NCI-H2196 (cell line): ENCODE measurements around the gene RHNO1.

Experiments
- DNase-seq: peaks from one replicate; lab custom pipeline; 2025; ENCODE audit not compliant: unreplicated experiment; lab: John Stamatoyannopoulos, UW

Gene RHNO1, protein sequence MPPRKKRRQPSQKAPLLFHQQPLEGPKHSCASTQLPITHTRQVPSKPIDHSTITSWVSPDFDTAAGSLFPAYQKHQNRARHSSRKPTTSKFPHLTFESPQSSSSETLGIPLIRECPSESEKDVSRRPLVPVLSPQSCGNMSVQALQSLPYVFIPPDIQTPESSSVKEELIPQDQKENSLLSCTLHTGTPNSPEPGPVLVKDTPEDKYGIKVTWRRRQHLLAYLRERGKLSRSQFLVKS

DNA sequence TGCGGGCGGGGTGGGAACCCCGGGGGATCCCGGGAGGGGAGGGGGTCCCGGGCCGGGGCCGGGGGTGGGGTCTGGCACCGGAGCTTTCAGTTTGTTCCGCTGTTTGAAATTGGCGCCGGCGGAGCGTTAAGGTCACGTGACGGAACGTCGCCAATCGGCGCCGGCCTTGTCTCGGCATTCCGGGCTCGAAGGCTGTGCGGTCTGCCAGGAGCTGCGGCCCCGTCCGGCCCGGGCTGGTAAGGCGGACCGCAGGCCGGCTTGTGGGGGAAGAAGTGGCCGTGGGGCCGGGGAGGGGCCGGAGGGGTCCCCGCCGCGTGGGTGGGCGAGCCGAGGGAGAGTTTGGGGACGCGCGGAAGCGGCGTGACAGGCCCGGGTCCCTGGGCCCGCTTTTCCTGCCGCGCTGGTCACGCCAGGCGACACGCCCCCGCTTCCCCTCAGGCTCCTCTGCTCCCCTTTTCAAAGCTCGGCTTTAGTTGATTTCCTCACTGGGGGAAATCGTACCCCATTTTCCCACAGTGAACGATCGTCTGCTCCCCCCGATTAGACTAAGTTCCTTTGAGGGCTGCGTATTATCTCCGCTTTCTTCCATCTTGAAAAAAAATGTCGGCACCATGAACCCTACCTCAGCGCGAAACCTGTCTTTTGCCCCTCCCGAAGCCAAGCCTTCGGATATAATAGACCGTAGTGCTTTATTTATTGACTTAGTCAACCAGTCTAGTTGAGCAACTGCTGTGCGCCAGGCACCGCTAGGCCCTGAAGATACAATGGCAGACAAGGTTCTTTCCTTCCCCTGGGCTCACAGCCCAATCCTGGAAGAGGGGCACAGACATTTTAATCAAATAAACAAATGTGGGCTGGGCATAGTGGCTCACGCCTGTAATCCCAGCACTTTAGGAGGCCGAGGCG is at the start of gene RHNO1, which contains the start of gene FOXM1:
RHNO1 (plus strand) TSS at position 177 of the 906 bp plus-strand sequence. CDS start 8,144 bp downstream, outside the sequence.
FOXM1 (minus strand) TSS at position 128 of the 906 bp plus-strand sequence. CDS start 2,696 bp downstream, outside the sequence.
- peak; percentile 69 for DNase-seq

GRCh38 chr12:2829275-2829674 is 47.7 kb upstream of the RHNO1 start:
- no peak for DNase-seq

GRCh38 chr12:2832550-2833127 is 44.4 kb upstream of the RHNO1 start:
- DNase-seq, result no peak

GRCh38 chr12:2833327-2833726 is 43.7 kb upstream of the RHNO1 start:
- no peak for DNase-seq

DNA sequence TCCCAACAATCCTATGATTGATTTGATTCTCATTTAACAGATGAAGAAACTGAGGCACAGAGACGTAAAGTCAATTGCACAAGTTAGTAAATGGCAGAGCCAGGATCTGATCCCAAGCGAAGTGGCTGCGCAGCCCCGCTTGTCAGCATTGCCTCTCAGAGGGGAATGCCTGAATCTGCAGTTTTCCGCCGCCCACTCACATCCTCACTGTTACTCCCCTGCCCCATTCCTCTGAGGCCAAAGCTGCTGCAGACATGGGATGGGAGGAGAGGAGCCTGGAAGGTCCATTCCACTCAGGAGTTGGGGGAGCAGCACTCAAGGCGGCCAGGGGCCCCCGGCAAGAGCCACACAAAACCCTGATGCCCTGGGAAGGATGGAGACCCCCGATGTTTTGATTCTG is 43.2 kb upstream of the RHNO1 start:
- no peak for DNase-seq

DNA sequence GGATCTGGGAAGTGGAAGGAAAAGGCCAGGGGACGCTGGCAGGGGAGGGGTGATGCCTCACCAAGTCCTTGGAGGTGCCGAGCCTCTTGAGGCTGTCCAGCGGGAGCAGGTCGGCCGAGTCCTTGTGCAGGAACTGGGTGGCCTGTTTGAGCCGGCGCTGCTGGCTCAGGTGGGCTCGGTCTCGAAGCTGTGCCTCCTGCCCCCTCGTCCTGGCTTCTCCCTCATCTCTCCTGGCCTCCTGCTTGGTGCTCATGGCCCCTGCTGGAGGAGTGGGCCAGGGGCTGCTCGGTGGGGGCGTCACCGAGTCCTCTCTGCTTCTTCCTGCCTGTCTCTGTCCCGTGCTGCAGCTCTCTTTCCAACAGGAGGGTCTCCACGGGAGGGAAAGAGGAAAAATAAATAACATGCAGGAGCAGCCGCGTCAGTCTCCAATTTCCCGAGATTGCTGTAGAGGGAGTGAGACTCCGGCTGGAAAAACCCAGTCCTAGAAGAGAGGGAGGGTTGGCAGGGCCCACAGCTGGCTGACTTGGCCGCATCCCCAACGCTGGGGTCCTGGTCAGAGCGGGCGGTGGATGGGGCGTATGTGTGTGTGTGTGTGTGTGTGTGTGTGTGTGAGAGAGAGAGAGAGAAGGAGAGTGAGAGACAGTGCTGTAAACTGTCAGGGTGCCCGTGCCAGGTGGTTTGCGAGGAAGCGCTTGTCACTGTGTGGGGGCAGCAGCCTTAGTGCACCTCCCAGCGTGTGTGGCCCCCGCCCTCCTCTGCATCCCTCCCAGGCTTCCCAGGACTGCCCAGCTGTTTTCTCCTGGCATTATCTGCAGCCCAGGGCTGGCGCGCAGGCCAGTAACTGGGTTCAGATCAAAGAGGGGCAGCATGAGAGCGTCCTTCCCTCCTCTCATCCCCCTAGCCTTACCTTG is 42.2 kb upstream of the RHNO1 start, which contains the start of gene NRIP2:
NRIP2 (minus strand) TSS at position 455 of the 911 bp plus-strand sequence; CDS start at position 403, 52 bp downstream.
- DNase-seq, result no peak

GRCh38 chr12:2835691-2836403 is 41.2 kb upstream of the RHNO1 start:
- no peak for DNase-seq

GRCh38 chr12:2836574-2836973 is 40.4 kb upstream of the RHNO1 start:
- no peak for DNase-seq

GRCh38 chr12:2841056-2841650 is 35.9 kb upstream of the RHNO1 start:
- DNase-seq, result no peak

GRCh38 chr12:2842948-2843347 is 34.1 kb upstream of the RHNO1 start:
- DNase-seq, result no peak

GRCh38 chr12:2844786-2845185 is 32.2 kb upstream of the RHNO1 start:
- no peak for DNase-seq

GRCh38 chr12:2845280-2845679 is 31.7 kb upstream of the RHNO1 start:
- DNase-seq, result no peak

DNA sequence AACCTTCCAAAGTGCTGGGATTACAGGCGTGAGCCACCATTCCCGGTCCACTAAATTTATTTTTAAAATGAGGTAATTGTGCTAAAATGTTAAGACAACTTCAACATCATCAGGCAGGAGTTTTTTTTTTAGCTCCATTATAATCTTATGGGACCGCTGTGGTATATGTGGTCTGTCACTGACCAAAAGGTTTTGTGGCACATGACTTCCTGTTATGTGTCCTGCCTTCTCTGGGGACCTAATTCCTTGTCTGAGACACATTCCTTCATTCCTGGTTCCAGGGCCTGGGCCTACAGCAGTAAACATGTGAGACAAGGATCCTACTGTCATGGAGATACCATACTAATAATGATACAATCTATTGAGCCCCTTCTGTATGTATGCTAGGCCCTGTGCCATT is 25.1 kb upstream of the RHNO1 start:
- no peak for DNase-seq

GRCh38 chr12:2853626-2854025 is 23.4 kb upstream of the RHNO1 start:
- peak; percentile 45 for DNase-seq

- DNase-seq, result no peak
Measured at GRCh38 chr12:2854669-2855453, 22.2 kb upstream of the RHNO1 start.

DNA sequence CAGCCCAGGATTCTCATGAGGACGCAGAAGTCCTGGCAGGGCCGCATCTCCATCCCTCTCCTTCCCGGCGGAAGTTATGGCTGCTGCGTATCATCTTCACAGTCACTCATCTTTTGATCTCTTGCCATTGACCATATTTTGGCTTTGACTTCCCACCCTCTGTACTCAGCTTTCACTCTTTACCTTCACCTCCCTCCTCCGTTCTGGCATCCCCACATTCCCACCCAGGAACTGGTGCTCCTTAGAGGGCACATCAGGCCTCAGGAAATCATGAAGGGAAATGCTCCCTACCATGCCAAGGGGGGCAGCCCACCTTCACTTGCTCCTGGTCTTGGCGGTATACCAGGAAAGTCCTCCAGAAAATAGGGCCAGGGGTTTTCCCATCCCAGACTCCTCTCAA is 21.5 kb upstream of the RHNO1 start:
- DNase-seq, result no peak

DNA sequence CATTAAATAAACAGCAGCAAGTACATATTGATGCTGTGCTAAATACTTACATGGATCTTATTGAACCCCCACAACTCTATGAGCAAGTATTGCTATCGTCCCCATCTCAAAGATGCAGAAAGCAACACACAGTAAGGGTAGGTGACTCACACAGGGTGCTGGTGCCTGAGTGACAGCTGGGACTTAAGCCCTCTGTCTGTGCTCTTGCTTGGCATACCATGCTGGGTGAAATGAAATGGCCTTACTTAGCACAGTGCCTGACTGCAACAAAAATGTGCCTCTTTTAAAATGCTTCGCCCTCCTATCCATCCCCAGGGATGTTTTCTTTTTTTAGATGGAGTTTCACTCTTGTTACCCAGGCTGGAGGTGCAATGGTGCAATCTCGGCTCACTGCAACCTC is 21.0 kb upstream of the RHNO1 start:
- DNase-seq, result no peak

DNA sequence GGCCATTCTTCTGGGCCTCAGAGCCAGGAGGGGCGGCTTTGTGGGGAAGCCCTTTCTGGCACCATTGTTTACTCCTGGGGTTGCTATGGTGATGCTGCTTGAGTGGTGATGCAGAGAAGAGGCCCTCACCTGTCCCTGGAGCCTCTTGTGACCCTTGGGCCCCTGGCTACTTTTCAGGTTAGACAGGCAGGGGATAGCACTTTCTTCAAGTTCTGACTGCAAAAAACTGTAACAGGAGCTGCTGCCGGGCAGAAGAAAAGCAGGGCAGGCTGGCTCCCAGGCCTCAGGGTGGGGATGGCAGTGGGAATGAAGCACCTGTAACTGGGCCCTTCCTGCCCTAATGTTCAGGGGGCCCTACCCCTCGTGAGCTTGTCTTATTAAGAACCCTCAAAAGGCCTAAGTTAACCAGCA is 20.0 kb upstream of the RHNO1 start, which contains the start of gene TEX52:
TEX52 (minus strand) TSS at position 19 of the 411 bp plus-strand sequence; CDS start at position 6, 13 bp downstream.
- peak; percentile 20 for DNase-seq

DNA sequence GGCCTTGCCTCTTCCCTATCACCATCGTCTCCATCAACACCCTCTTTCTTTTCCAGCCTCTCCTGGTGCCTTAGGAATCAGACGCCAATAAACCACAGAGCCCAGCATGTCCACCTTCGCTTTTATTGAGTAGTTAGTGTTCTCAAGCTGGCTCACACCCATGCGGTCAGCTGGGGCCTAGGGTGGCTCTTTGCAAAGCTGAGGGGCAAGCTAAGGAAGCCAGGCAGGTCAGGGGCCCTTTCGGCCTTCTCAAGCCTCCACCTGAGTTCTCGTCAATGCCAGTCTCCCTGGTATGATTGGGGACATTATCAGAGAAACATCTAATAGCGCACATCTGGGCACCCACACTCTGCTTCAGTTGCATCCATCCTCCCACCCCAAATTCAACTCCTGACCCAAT is 19.4 kb upstream of the RHNO1 start:
- no peak for DNase-seq
